ENCODE measurements around the gene C15orf62.
A peak's percentile ranks its signal among the peaks of the same experiment; 100 is the strongest.

Gene C15orf62

GRCh38 chr15:40756938-40757337 lies 12.8 kb upstream of the C15orf62 start:
- no peak for DNase-seq

GRCh38 chr15:40759961-40760360 lies 9.8 kb upstream of the C15orf62 start:
- DNase-seq, result no peak

DNA sequence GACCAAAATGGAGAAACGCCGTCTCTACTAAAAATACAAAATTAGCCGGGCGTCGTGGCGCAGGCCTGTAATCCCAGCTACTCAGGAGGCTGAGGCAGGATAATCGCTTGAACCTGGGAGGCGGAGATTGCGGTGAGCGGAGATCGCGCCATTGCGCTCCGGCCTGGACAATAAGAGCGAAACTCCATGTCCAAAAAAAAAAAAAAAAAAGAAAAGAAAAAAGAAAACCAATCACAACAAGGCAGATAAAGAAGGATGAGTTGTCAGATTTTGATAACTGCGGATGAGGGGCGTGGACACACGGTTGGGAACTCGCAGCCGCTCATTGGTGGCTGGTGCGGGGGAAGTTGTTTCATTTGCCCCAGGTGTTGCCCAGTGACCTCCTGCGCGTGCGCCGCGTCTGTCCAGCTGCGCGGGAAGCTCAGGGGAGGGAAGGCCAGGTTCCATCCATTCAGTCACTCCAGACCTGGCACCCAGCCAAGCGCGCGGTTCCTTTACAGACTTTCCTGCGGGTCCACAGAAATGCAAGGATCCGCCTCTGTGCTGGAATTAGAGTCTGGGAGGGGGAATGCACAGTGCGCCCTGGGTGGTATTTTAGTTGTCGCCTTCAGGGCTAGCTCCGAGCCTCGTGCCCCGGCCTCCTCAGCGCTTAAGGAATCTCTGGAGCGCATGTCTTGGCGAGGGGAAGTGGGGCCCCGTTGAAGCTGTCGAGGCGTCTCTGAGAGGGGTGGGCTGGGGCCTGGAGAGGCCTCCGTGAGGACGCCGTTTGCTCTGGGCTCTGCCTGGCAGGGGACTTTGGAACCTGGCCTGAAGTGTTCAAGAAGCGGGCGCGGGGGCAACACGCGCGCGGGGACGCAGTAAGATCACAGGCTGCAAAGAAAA lies 6.6 kb upstream of the C15orf62 start:
- DNase-seq, result peak in 5 of 14 donors; percentile 26 to 68 (median 35)

DNA sequence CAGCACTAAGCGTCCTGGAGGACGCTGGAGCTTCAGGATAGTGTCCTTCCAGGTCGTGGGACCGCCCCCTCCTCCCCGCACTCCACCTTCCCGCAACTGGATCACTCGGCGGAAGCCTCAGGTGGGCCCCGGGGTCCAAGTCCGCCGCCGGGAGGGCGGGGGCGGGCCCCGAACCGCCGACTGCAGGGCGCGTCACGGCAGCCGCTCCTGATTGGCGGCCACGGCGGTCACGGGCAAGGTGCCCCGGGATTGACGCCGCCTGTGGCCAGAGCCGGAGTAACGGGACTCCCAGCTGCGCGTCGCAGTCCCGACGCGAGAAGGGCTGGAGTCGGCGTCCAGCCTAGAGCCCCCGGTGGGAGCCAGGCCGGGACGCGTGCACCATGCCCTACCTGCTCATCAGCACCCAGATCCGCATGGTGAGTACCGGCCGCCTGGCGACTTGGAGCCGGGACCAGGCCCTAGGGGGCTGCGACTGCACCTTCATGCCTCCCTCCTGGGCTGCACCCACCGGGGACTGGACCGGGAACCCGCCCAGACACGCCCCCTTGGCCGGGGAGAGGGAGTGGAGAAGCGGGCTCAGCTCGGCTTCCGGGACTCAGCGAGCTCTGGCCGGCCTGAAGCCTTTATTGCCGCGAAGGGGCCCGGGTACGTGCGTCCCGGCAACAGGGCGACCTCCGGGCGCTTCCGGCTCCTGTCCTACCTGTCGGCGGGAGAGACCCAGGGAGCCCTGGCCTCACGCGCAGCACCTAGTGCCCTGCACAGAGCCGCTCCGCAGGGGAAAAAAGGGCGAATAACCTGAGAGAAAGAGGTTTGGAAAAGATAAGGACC lies 5.8 kb upstream of the C15orf62 start, which contains the start of gene GCHFR:
GCHFR (plus strand) TSS at position 268 of the 828 bp plus-strand sequence; CDS start at position 381, 113 bp downstream.
- peak in 6 of 14 donors; percentile 43 to 68 (median 52) for DNase-seq

- DNase-seq, result peak in 2 of 14 donors; percentile 4 to 47
Observed at GRCh38 chr15:40764629-40765103, 5.1 kb upstream of the C15orf62 start.

DNA sequence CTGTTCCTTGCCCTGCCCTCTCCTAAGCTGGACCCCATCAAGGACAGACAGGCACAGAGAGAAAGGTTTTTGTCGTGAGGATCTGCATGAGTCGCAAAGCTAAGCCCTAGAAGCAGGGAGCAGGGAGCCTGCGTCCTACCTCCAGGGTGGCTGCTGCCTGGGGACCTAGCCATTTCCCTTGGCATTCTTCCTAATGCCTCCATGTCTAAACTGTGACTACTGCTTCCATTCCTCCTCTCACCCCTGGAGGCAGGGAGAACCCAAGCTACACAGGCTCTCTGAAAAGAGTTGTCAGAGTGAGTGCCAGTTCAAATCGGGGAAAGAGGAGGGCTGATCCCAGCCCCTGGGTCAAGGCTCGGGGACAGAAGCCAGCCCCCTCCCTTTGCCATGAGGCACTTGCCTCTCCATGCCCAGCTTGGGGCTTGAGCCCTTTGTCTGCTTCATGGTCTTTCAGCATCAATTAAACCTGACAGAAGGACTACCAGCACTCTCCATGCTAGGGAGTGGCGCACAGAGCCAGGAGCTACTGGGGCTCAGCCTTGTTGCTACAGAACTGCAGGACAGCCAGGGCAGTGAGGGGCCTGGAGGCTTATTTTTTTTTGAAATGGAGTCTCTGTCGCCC lies 3.5 kb upstream of the C15orf62 start:
- peak in 1 of 14 donors; percentile 43 for DNase-seq

DNA sequence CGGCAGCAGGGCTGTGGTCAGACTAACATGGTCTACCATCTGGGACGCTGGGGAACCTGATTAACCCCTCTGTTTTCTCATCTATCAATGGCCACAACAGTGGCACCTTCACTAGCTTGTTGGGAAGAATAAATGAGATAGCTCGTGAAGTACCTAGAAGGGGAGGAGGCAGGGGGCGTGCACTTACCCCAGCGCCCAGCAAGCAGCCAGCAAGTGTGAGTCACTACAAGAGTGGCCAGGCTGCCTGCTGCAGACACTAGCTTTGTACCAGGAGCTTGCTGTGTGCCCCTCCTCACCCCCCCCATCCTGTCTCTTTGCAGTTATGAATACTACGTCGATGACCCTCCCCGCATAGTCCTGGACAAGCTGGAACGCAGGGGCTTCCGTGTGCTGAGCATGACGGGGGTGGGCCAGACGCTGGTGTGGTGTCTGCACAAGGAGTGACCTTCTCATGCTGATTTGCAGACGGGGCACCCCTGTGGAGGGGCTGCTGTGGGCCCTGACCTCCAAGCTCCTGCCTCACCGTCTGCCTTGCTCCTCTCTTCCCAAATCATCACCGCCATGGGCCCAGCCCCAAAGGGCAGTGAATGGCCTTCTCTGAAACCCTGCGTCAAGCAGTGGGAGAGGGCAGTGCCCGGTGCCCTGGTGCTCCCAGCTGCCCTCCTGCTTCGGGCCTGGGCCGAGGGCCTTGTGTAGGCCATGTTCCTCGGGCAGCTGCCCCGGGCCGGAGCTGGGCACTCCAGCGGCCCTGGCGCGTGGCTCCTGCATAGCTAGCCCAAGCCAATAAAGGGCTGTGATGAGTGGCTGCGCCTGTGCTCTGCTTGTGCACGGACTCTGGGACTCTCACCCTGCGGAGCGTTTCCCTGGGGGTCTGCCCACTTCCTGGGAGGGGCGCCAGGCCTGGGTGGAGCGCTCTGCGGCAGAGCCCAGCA lies 2.6 kb upstream of the C15orf62 start:
- no peak for DNase-seq

- DNase-seq, result peak in 2 of 14 donors; percentile 28 to 86
Observed at GRCh38 chr15:40767838-40768500, 1.8 kb upstream of the C15orf62 start.

- no peak for DNase-seq
Observed at GRCh38 chr15:40768521-40769273, 1.1 kb upstream of the C15orf62 start.

GRCh38 chr15:40770147-40770721 lies 454 bp downstream of the C15orf62 start:
- DNase-seq, result peak in 2 of 14 donors; percentile 15 to 60

GRCh38 chr15:40771242-40771641 lies 1.5 kb downstream of the C15orf62 start:
- no peak for DNase-seq

DNA sequence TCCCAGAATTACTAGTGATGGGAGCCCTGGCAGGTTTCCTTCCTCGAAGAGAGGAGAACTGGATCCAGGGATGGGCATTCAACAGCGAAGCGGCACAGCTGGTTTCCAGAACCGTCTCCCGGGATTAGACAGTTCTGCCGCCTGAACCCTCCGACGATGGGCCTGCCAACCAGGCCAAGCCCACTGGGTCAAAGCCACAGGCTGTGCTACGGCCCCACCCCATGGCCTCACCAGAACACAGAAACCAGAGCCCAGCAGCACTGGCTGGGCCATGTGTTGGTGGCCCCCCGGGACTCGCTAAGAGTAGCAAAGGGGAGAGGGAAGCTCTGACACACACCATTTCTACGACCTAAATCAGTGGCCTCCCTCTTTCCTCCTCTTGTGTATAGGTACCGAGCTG lies 2.2 kb downstream of the C15orf62 start:
- DNase-seq, result peak in 3 of 14 donors; percentile 21 to 55 (median 36)

DNA sequence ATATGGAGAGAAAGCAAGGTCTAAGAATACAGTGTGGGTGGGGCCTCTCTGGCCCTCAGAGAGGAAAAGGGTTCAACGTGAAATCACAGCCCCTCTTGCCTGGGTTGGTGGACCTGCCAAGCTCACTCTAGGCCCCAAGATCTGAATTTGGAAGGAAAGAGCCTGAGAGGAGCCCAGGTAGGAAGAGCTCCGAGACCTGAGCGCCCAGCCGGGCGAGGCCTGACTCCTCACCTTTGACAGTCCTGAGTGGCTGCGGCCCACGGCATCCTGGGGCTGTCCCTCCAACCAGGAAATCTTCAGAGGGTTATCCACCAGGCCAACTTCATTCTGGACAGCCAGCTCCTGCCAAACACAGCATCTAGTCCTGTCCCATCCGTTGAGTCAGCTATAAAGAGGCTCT lies 3.7 kb downstream of the C15orf62 start:
- DNase-seq, result no peak

GRCh38 chr15:40773902-40774301 lies 4.1 kb downstream of the C15orf62 start:
- no peak for DNase-seq

DNA sequence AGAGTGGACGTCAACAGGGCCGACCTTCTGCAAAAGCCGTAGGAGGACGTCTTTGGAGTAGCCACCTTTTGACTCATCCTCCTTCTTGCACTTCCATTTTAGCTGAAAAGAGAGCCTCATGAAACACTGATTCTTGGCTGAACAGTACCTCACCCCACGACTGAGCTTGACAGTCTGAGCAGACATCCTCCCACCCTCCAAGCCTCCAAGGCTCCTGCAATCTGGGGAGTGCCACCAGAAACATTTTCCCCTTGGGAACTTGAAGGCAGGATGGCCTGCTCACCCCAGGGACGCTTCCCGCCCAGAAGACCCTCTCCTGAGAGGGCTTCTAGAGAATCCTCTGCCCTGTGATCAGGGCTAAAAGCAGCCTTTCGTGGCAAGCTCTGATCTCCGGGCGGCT lies 5.2 kb downstream of the C15orf62 start:
- DNase-seq, result no peak

DNA sequence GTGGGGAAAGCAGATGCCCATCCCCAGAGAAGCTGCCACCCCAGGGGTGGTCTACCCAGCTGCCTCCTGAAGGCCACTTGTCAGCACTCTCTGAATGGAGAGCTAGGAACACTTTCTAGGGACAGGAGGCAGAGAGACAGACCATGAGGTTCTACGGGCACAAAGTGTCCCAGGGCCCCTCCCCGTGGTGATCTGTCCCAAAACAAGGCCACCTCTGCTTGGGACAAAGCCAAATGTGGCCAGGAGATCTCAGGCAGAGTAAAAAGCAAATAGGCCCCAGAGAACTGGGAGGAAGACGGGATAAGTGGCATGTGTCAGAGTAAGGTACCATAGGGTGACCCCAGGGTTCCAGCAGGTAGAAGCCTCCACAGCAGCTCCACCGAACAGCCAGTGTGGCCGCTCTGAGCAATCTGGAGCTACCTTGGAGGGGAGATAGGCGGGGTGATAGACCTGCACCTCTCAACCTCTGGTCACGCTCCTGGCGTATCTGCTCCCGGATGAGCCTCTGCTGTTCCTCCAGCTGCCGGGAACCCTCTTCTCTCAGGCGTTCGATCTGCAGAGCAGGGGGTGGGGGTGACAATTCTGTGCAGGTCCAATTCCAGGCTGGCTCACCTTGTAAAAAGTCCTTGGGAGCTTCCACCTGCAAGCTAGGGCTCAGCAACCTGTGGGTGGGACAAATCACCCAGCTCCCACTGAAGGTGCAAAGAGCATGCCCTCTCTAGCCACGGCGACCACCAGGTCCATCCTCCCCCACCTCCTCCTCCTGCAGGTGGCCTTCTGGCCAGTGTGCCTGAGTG lies 6.2 kb downstream of the C15orf62 start:
- DNase-seq, result no peak

DNA sequence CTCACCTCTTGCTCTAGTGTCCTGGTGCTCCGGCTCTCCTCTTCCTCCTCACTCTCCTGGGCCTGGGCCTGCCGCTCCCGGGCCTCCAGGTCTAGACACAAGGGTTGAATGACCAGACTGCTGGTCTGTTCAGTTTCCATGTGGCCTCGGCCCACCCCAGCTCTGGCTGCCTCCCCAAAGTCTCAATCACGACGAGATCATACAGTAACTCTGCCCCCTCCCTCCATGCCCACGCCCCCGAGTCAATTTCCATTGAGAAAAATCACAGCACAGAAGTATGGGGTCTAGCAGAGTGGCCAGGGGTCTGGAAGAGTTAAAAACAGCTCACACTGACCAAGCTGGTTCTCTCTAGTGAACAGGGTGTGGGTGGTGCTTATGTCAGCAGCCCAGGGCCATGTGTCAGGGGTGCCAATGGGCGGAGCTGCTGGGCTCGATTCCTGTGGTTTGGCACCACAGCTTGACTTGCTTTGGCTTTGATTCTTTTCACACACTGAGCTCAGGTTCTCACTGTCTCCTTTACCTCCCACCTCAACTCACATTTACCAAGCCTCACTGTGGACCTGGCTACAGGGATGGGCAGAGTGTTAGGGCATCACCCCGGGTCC lies 6.9 kb downstream of the C15orf62 start:
- DNase-seq, result no peak

GRCh38 chr15:40782609-40783227 lies 12.9 kb downstream of the C15orf62 start:
- peak in 2 of 14 donors; percentile 14 to 30 for DNase-seq
